ENCODE data around the gene ADCY2. TPM values are rescaled to one million over a fixed set of nuclear protein-coding genes. Genes with fewer than 3 reads are reported as not detected.

The ADCY2 gene
- total RNA-seq, 1 experiment from 2014 or later, result not detected

DNA sequence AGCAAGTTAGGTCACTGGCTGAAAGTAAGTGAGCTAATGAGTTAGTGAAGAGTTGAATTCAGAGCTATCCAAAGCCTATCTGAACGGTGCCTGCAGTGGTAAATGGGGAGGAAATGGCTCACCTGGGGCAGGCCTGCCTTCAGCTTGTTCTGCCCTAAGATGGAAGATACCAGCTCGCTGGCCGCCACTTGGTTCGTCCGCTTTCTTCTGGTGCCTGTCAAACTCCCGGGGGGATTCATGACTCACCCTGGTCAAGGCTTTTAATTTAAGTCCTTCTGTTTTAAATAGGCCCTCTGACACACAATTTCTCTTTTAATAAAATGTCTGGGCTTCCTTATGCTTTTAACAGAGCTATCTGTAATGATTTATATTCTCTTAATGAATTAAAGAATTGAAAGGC, 376.2 kb downstream of the ADCY2 start:
- Mint-ChIP-seq H3K27me3 (ENCODE audit: unreplicated experiment) (peaks cover 6% of the 10 kb centered on the region), H3K27ac (ENCODE audit: unreplicated experiment) (no peak overlapping the region), H3K4me1 (ENCODE audit: low read depth, unreplicated experiment) (no peaks in the 10 kb centered on the region), H3K9me3 (ENCODE audit: low read depth, unreplicated experiment) (no peaks in the 10 kb centered on the region), H3K4me3 (ENCODE audit: low read depth, unreplicated experiment) (no peak overlapping the region), H3K36me3 (ENCODE audit: insufficient read depth, unreplicated experiment) (no peaks in the 10 kb centered on the region)
- TF ChIP-seq, protein P1, sequence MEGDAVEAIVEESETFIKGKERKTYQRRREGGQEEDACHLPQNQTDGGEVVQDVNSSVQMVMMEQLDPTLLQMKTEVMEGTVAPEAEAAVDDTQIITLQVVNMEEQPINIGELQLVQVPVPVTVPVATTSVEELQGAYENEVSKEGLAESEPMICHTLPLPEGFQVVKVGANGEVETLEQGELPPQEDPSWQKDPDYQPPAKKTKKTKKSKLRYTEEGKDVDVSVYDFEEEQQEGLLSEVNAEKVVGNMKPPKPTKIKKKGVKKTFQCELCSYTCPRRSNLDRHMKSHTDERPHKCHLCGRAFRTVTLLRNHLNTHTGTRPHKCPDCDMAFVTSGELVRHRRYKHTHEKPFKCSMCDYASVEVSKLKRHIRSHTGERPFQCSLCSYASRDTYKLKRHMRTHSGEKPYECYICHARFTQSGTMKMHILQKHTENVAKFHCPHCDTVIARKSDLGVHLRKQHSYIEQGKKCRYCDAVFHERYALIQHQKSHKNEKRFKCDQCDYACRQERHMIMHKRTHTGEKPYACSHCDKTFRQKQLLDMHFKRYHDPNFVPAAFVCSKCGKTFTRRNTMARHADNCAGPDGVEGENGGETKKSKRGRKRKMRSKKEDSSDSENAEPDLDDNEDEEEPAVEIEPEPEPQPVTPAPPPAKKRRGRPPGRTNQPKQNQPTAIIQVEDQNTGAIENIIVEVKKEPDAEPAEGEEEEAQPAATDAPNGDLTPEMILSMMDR (IDR thresholded peaks at IDR 0.05; ENCODE audit: unreplicated experiment), result no peak
- BruUV-seq (replicated peaks), result no TSS peak
- no peak for DNase-seq
- intact Hi-C loops (cut with micrococcal nuclease; ENCODE audit: unreplicated experiment), result no loop called here
- CTCF ChIA-PET, result no interaction called here

DNA sequence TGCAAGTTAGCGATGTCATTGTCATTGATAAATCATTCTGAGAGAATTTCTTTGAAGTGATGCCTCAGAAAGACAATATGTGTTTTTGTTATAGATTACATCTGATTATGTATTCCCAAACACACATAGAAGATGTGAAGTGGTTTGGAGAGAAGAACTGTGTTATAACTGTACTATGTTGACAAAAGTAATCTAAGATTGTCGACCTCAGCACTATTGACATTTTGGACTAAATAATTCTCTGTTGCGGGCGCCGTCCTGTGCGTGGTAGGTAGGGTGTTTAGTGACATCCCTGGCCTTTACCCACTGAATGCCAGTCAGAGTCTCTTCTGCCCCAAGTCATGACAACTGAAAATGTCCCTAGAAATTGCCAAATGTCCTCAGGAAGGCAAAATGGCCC, 377.2 kb downstream of the ADCY2 start:
- BruUV-seq (replicated peaks), result no TSS peak
- intact Hi-C loops (cut with micrococcal nuclease; ENCODE audit: unreplicated experiment), result no loop called here
- H3K27me3 Mint-ChIP-seq (ENCODE audit: unreplicated experiment), result no peaks in the 10 kb centered on the region

DNA sequence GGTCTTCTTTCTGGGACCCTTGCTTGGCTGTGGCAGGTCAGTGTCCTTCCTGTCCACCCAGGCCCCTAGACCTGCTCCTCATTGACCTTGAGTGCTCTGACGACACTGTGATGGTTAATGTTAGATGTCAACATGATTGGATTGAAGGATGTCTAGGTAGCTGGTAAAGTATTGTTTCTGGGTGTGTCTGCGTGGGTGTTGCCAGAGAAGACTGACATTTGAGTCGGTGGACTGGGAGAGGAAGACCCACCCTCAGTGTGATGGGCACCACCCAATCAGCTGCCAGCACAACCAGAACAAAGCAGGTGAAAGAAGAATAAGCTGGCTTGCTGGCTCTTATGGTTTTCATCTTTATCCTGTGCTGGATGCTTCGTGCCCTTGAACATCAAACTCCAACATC, 380.5 kb downstream of the ADCY2 start:
- Mint-ChIP-seq H3K4me1 (ENCODE audit: low read depth, unreplicated experiment) (no peaks in the 10 kb centered on the region), H3K36me3 (ENCODE audit: insufficient read depth, unreplicated experiment) (no peaks in the 10 kb centered on the region), H3K4me3 (ENCODE audit: low read depth, unreplicated experiment) (no peak overlapping the region), H3K9me3 (ENCODE audit: low read depth, unreplicated experiment) (peaks cover 2% of the 10 kb centered on the region), H3K27me3 (ENCODE audit: unreplicated experiment) (peaks cover 31% of the 10 kb centered on the region), H3K27ac (ENCODE audit: unreplicated experiment) (no peak overlapping the region)
- intact Hi-C loops (cut with micrococcal nuclease; ENCODE audit: unreplicated experiment), result no loop called here
- no TSS peak for BruUV-seq (replicated peaks)
- DNase-seq, result no peak
- CTCF ChIA-PET, result no interaction called here
- TF ChIP-seq, protein P1 (IDR thresholded peaks at IDR 0.05; ENCODE audit: unreplicated experiment), result no peak

More for the DNA sequence above, 377.2 kb downstream of the ADCY2 start:
- Mint-ChIP-seq H3K4me3 (ENCODE audit: low read depth, unreplicated experiment) (no peak overlapping the region), H3K9me3 (ENCODE audit: low read depth, unreplicated experiment) (no peaks in the 10 kb centered on the region), H3K36me3 (ENCODE audit: insufficient read depth, unreplicated experiment) (no peaks in the 10 kb centered on the region), H3K27ac (ENCODE audit: unreplicated experiment) (no peak overlapping the region), H3K4me1 (ENCODE audit: low read depth, unreplicated experiment) (no peaks in the 10 kb centered on the region)
- TF ChIP-seq, protein P1 (IDR thresholded peaks at IDR 0.05; ENCODE audit: unreplicated experiment), result no peak
- no peak for DNase-seq
- CTCF ChIA-PET, result no interaction called here

DNA sequence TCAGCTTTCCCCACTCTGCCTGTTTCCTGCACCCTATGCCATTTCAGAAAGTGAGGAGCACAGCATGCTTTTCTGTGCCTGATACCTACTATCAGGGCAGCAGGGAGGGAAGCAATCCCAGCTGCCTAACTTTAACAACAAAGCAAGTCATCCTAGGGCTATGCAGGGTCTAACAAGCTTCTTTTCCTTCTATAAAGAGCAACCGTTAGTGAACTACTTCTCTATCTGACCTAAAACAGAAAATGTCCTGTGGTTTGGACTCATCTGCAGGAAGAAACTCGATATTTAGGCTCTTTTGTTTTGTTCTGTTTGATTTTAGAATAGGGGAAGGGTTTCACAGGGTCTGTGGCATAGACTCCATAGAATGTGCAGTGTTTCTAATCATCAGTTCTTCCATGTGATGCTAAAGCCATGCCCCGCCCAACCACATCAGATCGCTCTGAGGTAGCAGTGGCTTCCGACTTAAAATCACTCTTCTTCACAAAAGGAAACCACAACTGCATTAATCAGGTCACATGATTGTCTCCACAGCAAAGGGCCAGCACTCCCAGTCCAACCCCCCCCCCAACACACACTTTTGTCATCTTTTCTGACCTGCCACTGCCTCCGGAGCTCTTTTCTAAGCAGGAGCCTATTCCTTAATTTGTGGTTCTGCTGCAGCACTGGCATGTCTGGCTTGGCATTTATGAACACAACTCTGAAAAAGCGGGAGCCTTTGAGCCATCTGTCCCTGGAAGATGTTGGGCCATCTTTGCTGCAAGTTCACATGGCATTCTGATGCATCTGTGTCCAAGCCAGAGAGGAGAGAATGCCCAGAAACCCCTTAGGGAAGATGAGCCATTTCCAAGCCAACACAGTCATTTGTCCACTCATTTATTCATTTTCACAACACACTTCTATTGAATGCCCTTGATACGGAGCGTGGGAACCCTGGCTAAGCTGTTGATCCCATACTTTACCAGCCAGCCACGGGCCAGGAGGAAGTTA, 383.4 kb downstream of the ADCY2 start:
- DNase-seq, result no peak
- Mint-ChIP-seq H3K36me3 (ENCODE audit: insufficient read depth, unreplicated experiment) (no peaks in the 10 kb centered on the region), H3K9me3 (ENCODE audit: low read depth, unreplicated experiment) (peaks cover 2% of the 10 kb centered on the region), H3K27me3 (ENCODE audit: unreplicated experiment) (peaks cover 60% of the 10 kb centered on the region), H3K4me3 (ENCODE audit: low read depth, unreplicated experiment) (no peak overlapping the region), H3K4me1 (ENCODE audit: low read depth, unreplicated experiment) (no peaks in the 10 kb centered on the region), H3K27ac (ENCODE audit: unreplicated experiment) (no peak overlapping the region)
- intact Hi-C loops (cut with micrococcal nuclease; ENCODE audit: unreplicated experiment), result no loop called here
- BruUV-seq (replicated peaks), result no TSS peak
- CTCF ChIA-PET, result no interaction called here
- TF ChIP-seq, protein P1 (IDR thresholded peaks at IDR 0.05; ENCODE audit: unreplicated experiment), result no peak
